Hepatocyte (in vitro differentiated cells): ENCODE data around the gene PSMC5.

Experiments
- CTCF ChIP-seq: fragments of 200-600 bp; sonication (generic); IDR thresholded peaks from 2 replicates; pipeline ENCODE4 v1.5.1; 2016; ENCODE audit warnings: antibody characterized with exemption, mild to moderate bottlenecking; ENCODE audit not compliant: poor library complexity
- EZH2 ChIP-seq: fragments of 200-600 bp; sonication (generic); IDR thresholded peaks from 2 replicates; pipeline ENCODE4 v1.6.1; 2016; ENCODE audit warnings: antibody characterized with exemption, mild to moderate bottlenecking, borderline replicate concordance

GRCh38 chr17:63880706-63881105 lies 53.5 kb downstream of the PSMC5 start:
- no peak for TF ChIP-seq EZH2
- no peak for TF ChIP-seq CTCF
